HCT116 (cell line): ENCODE measurements around the gene PCDHGA1.

ENCODE experiments used
- CEBPB ChIP-seq: IDR thresholded peaks from 2 replicates; pipeline ENCODE4 v1.6.1; 2012; ENCODE audit warnings: low read depth
- EZH2 ChIP-seq: fragments of 200-600 bp; sonication (generic); IDR thresholded peaks from 2 replicates; pipeline ENCODE4 v1.6.1; 2017; ENCODE audit warnings: antibody characterized with exemption, mixed run types
- JUND ChIP-seq: IDR thresholded peaks from 2 replicates; pipeline ENCODE4 v1.6.1; 2012
- MAX ChIP-seq: IDR thresholded peaks from 2 replicates; pipeline ENCODE4 v1.6.1; 2012
- POLR2A ChIP-seq: IDR thresholded peaks from 2 replicates; pipeline ENCODE4 v1.7.0; 2011; ENCODE audit warnings: borderline replicate concordance; ENCODE audit not compliant: insufficient read depth, insufficient read length; ENCODE audit errors: extremely low read depth
- POLR2AphosphoS5 ChIP-seq: IDR thresholded peaks from 2 replicates; pipeline ENCODE4 v1.6.1; 2011; ENCODE audit warnings: mild to moderate bottlenecking, low read depth, low read length, moderate library complexity
- RAD21 ChIP-seq: IDR thresholded peaks from 2 replicates; pipeline ENCODE4 v1.6.1; 2012; ENCODE audit warnings: low read depth, mild to moderate bottlenecking
- SIN3A ChIP-seq: IDR thresholded peaks from 2 replicates; pipeline ENCODE4 v1.6.1; 2012; ENCODE audit warnings: low read depth
- SP1 ChIP-seq: IDR thresholded peaks from 2 replicates; pipeline ENCODE4 v1.6.1; 2012; ENCODE audit warnings: low read depth
- TCF7L2 ChIP-seq: IDR thresholded peaks from 2 replicates; pipeline ENCODE4 v1.7.0; 2011; ENCODE audit warnings: borderline replicate concordance, inconsistent platforms; ENCODE audit not compliant: insufficient read depth, insufficient read length; ENCODE audit errors: extremely low read depth
- ZBTB33 ChIP-seq: IDR thresholded peaks from 2 replicates; pipeline ENCODE4 v1.6.1; 2011; ENCODE audit warnings: mild to moderate bottlenecking, low read length, moderate library complexity; ENCODE audit not compliant: insufficient replicate concordance; ENCODE audit errors: extremely low read depth
- TF ChIP-seq, protein P1 (sequence below), 3 experiments: fragments of 200-600 bp in 1 of 3; sonication (generic) in 1 of 3; IDR thresholded peaks in 2 of 3; conservative IDR thresholded peaks in 1 of 3; 2 replicates each; pipeline ENCODE4 v1.5.1; 2012 to 2017; ENCODE audit warnings: low read depth in 2 of 3, low read length in 2 of 3, antibody characterized with exemption in 1 of 3, borderline replicate concordance in 1 of 3, control low read depth in 1 of 3, mild to moderate bottlenecking in 1 of 3, mixed read lengths in 1 of 3, mixed run types in 1 of 3, moderate library complexity in 1 of 3; ENCODE audit not compliant: insufficient read depth in 1 of 3
- TF ChIP-seq, protein P2 (sequence below): IDR thresholded peaks from 2 replicates; pipeline ENCODE4 v1.6.1; 2012

DNA sequence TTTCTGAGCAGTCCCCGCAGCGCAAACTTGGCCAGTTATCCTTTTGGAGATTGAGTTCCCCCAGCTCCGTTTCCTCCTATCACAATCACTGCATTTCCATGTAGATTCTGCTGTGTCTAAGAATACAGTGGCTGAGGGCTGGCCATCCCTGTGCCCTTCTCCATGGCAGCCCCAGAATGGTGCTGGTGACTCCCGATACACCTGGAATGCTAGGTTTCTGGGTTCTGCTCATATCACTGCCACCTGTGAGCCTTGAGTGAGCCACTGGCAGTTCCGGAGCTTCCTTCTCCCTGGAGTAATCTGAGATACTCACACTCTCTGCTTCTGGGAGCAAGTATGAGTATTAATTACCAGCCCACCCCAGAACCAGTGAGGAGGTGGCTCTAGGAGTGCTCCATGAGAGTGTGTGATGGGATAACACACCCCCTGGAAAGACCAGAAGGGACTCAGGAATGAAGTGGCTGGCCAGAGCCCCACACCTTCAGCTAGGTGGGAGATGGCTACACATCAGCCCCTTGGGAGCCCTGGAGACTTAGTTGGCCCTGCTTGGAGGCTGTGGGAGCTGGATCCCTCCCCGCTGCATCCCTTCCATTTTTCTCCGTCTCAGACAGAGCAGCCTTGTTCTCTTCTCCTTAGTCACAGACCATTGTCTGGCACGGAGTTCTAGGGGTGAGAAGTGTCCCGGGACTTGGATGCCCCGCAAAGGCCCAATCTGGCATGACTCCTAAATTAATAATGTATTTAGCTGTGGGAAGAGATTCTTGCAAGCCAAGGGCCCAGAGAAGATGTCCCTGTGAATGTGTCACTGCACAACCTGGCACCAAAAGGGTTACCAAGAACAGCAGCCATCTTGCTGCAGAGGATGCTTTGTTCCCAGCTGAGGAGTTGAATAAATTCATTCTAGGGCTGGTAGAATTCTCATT lies 163.4 kb downstream of the PCDHGA1 start:
- TF ChIP-seq, protein P1, sequence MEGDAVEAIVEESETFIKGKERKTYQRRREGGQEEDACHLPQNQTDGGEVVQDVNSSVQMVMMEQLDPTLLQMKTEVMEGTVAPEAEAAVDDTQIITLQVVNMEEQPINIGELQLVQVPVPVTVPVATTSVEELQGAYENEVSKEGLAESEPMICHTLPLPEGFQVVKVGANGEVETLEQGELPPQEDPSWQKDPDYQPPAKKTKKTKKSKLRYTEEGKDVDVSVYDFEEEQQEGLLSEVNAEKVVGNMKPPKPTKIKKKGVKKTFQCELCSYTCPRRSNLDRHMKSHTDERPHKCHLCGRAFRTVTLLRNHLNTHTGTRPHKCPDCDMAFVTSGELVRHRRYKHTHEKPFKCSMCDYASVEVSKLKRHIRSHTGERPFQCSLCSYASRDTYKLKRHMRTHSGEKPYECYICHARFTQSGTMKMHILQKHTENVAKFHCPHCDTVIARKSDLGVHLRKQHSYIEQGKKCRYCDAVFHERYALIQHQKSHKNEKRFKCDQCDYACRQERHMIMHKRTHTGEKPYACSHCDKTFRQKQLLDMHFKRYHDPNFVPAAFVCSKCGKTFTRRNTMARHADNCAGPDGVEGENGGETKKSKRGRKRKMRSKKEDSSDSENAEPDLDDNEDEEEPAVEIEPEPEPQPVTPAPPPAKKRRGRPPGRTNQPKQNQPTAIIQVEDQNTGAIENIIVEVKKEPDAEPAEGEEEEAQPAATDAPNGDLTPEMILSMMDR (IDR thresholded peaks at IDR 0.05 in 2 of 3, conservative IDR thresholded peaks at IDR 0.05 in 1 of 3; ENCODE audit: borderline replicate concordance in 1 of 3, insufficient read depth in 1 of 3, low read depth in 2 of 3, low read length in 2 of 3): no peak
- TF ChIP-seq SP1: no peak
- no peak for TF ChIP-seq JUND
- no peak for TF ChIP-seq EZH2
- no peak for TF ChIP-seq TCF7L2
- no peak for TF ChIP-seq POLR2A
- TF ChIP-seq SIN3A: no peak
- no peak for TF ChIP-seq RAD21
- no peak for TF ChIP-seq POLR2AphosphoS5
- TF ChIP-seq ZBTB33: no peak
- no peak for TF ChIP-seq MAX
- TF ChIP-seq, protein P2, sequence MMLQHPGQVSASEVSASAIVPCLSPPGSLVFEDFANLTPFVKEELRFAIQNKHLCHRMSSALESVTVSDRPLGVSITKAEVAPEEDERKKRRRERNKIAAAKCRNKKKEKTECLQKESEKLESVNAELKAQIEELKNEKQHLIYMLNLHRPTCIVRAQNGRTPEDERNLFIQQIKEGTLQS: no peak
- no peak for TF ChIP-seq CEBPB
